H1 (cell line): ENCODE results near the gene RPL37. TPM values are rescaled to one million over a fixed set of nuclear protein-coding genes. Genes with fewer than 3 reads are reported as not detected.

Experiments
- CTCF ChIA-PET: fragments of 300-600 bp; sonication (Branson Sonifier 250); formaldehyde crosslinking; loops from one replicate; lab custom pipeline; 2021; ENCODE audit not compliant: partially characterized antibody; lab: Charles Lee
- POLR2A ChIA-PET: fragments of 300-600 bp; sonication (Branson Sonifier 250); formaldehyde crosslinking; loops from one replicate; lab custom pipeline; 2021; ENCODE audit warnings: inconsistent platforms; ENCODE audit not compliant: partially characterized antibody; lab: Charles Lee
- DNase-seq, 2 experiments: peaks; one replicate each; pipeline versions ENCODE4 v3.0.0 to v3.0.0-alpha.2; 2010 to 2022; ENCODE audit warnings: low spot score in 2 of 2, low read depth in 1 of 2, mixed read lengths in 1 of 2
- FAIRE-seq: peaks from 2 replicates; lab custom pipeline; 2011; peaks lifted over from hg19 to GRCh38; lab: Jason Lieb, UNC
- H2AFZ ChIP-seq: 2 replicates; pipeline ENCODE4 v1.8.1; 2012; ENCODE audit warnings: low read length, inconsistent platforms
- H2AK5ac ChIP-seq: 2 replicates; pipeline ENCODE4 v1.6.1; 2013; ENCODE audit warnings: low read depth, low read length
- H2BK120ac ChIP-seq: replicated peaks from 2 replicates; pipeline ENCODE3; 2013; ENCODE audit warnings: low read depth, low read length, inconsistent platforms
- H2BK12ac ChIP-seq: 2 replicates; pipeline ENCODE4 v1.6.1; 2013; ENCODE audit warnings: low read depth, low read length
- H2BK15ac ChIP-seq: 2 replicates; pipeline ENCODE4 v1.6.1; 2013; ENCODE audit warnings: low read length
- H2BK20ac ChIP-seq: 2 replicates; pipeline ENCODE4 v1.6.1; 2013; ENCODE audit warnings: low read length
- H2BK5ac ChIP-seq: 2 replicates; pipeline ENCODE4 v1.6.1; 2013; ENCODE audit warnings: low read depth, low read length
- H3K14ac ChIP-seq: 2 replicates; pipeline ENCODE4 v1.6.1; 2013; ENCODE audit warnings: inconsistent platforms; ENCODE audit not compliant: insufficient read length
- H3K18ac ChIP-seq: 2 replicates; pipeline ENCODE4 v1.6.1; 2013; ENCODE audit warnings: low read length; ENCODE audit errors: extremely low read depth
- H3K23ac ChIP-seq: 2 replicates; pipeline ENCODE4 v1.6.1; 2013; ENCODE audit warnings: inconsistent platforms; ENCODE audit not compliant: insufficient read length
- H3K23me2 ChIP-seq: 2 replicates; pipeline ENCODE4 v1.6.1; 2013; ENCODE audit warnings: low read depth, low read length
- H3K27ac ChIP-seq: 2 replicates; pipeline ENCODE4 v1.6.1; 2011; ENCODE audit warnings: low read depth, low read length, inconsistent platforms
- H3K27me3 ChIP-seq, 4 experiments: replicated peaks in 1 of 4; 1 replicate in 1 of 4; 2 replicates in 3 of 4; pipeline versions ENCODE4 v1.6.1 to v1.8.1; 2011 to 2013; ENCODE audit warnings: low read length in 3 of 4, mild to moderate bottlenecking in 3 of 4, inconsistent platforms in 2 of 4, mixed read lengths in 2 of 4, moderate library complexity in 1 of 4; ENCODE audit not compliant: control insufficient read depth in 3 of 4, insufficient read depth in 3 of 4; ENCODE audit errors: extremely low read depth in 1 of 4
- H3K36me3 ChIP-seq, 4 experiments: 2 replicates each; pipeline versions ENCODE4 v1.6.1 to v1.8.1; 2011 to 2013; ENCODE audit warnings: mild to moderate bottlenecking in 4 of 4, low read length in 3 of 4, moderate library complexity in 2 of 4, control low read depth in 1 of 4, inconsistent platforms in 1 of 4; ENCODE audit not compliant: insufficient read depth in 4 of 4, control insufficient read depth in 2 of 4
- H3K4ac ChIP-seq: replicated peaks from 2 replicates; pipeline ENCODE3; 2013; ENCODE audit warnings: low read length, low read depth, mixed read lengths, inconsistent platforms; ENCODE audit not compliant: insufficient read length
- H3K4me1 ChIP-seq, 4 experiments: replicated peaks in 1 of 4; 1 replicate in 1 of 4; 2 replicates in 3 of 4; pipeline versions ENCODE4 v1.6.1 to v1.8.1; 2011 to 2013; ENCODE audit warnings: low read length in 3 of 4, inconsistent platforms in 2 of 4, mixed read lengths in 1 of 4; ENCODE audit not compliant: insufficient read depth in 4 of 4, control insufficient read depth in 3 of 4
- H3K4me2 ChIP-seq, 2 experiments: 2 replicates each; pipeline versions ENCODE4 v1.6.1 to v1.8.1; 2011 to 2013; ENCODE audit warnings: low read depth in 2 of 2, low read length in 2 of 2, control low read depth in 1 of 2, inconsistent platforms in 1 of 2, mild to moderate bottlenecking in 1 of 2; ENCODE audit not compliant: insufficient read depth in 1 of 2
- H3K4me3 ChIP-seq, 4 experiments: fragments of 200-600, 300-600 bp in 1 of 4; sonication (generic), shearing (Covaris generic), sonication (Bioruptor Twin) in 1 of 4; 2 replicates each; pipeline versions ENCODE4 v1.5.1 to v1.8.1; 2011 to 2016; ENCODE audit warnings: low read length in 4 of 4, low read depth in 3 of 4, control low read depth in 2 of 4, inconsistent platforms in 2 of 4, mild to moderate bottlenecking in 2 of 4, mixed read lengths in 1 of 4, moderate library complexity in 1 of 4; ENCODE audit not compliant: insufficient read depth in 2 of 4; ENCODE audit errors: extremely low read depth in 1 of 4
- H3K56ac ChIP-seq: replicated peaks from 2 replicates; pipeline ENCODE3; 2013; ENCODE audit warnings: low read depth, mild to moderate bottlenecking, mixed read lengths, low read length, inconsistent platforms; ENCODE audit not compliant: insufficient read length
- H3K79me1 ChIP-seq: 2 replicates; pipeline ENCODE4 v1.6.1; 2013; ENCODE audit warnings: low read depth, low read length, control low read depth
- H3K79me2 ChIP-seq, 2 experiments: 2 replicates each; pipeline versions ENCODE4 v1.6.1 to v1.8.1; 2012 to 2013; ENCODE audit warnings: low read length in 2 of 2, mild to moderate bottlenecking in 2 of 2, inconsistent platforms in 1 of 2; ENCODE audit not compliant: insufficient read depth in 2 of 2, control insufficient read depth in 1 of 2
- H3K9ac ChIP-seq, 4 experiments: replicated peaks in 1 of 4; 1 replicate in 1 of 4; 2 replicates in 3 of 4; pipeline versions ENCODE4 v1.6.1 to v1.8.1; 2011 to 2013; ENCODE audit warnings: low read depth in 3 of 4, low read length in 3 of 4, control low read depth in 2 of 4, mild to moderate bottlenecking in 2 of 4, moderate library complexity in 2 of 4, inconsistent platforms in 1 of 4; ENCODE audit errors: extremely low read depth in 1 of 4
- H3K9me3 ChIP-seq, 2 experiments: 2 replicates each; pipeline versions ENCODE4 v1.6.1 to v1.8.1; 2012 to 2013; ENCODE audit warnings: mild to moderate bottlenecking in 2 of 2, moderate library complexity in 2 of 2, control low read depth in 1 of 2, inconsistent platforms in 1 of 2, low read depth in 1 of 2, low read length in 1 of 2, mixed read lengths in 1 of 2; ENCODE audit not compliant: insufficient read depth in 2 of 2
- H4K20me1 ChIP-seq, 2 experiments: replicated peaks in 1 of 2; 2 replicates each; pipeline versions ENCODE3 to v1.8.1; 2011 to 2013; ENCODE audit warnings: inconsistent platforms in 2 of 2, low read length in 2 of 2, mild to moderate bottlenecking in 1 of 2; ENCODE audit not compliant: insufficient read depth in 2 of 2, control insufficient read depth in 1 of 2
- H4K5ac ChIP-seq: 2 replicates; pipeline ENCODE4 v1.6.1; 2013; ENCODE audit warnings: low read length, low read depth, mixed read lengths, inconsistent platforms; ENCODE audit not compliant: insufficient read length
- H4K8ac ChIP-seq: 2 replicates; pipeline ENCODE4 v1.8.0; 2013; ENCODE audit warnings: mild to moderate bottlenecking, moderate library complexity, low read length, inconsistent platforms; ENCODE audit not compliant: insufficient read depth; ENCODE audit errors: extremely low read depth
- H4K91ac ChIP-seq: replicated peaks from 2 replicates; pipeline ENCODE3; 2013; ENCODE audit warnings: low read length, mixed read lengths, inconsistent platforms; ENCODE audit not compliant: insufficient read length
- ATF2 ChIP-seq: IDR thresholded peaks from 2 replicates; pipeline ENCODE4 v1.6.1; 2012; ENCODE audit warnings: low read length, inconsistent platforms
- CBX5 ChIP-seq: fragments of 300-800, 300-1000 bp; sonication (generic); IDR thresholded peaks from 2 replicates; pipeline ENCODE4 v1.7.1; 2016; ENCODE audit warnings: antibody characterized with exemption, low read length, low read depth
- KDM5A ChIP-seq: fragments of 200-600 bp; IDR thresholded peaks from 2 replicates; pipeline ENCODE4 v1.7.1; 2012; ENCODE audit warnings: mild to moderate bottlenecking, low read length, inconsistent platforms, mixed read lengths
- MAX ChIP-seq: IDR thresholded peaks from 2 replicates; pipeline ENCODE4 v1.6.1; 2012; ENCODE audit warnings: inconsistent platforms
- POU5F1 ChIP-seq: IDR thresholded peaks from 2 replicates; pipeline ENCODE4 v1.6.1; 2011; ENCODE audit warnings: low read depth, mild to moderate bottlenecking, low read length, moderate library complexity
- RBBP5 ChIP-seq: IDR thresholded peaks from 2 replicates; pipeline ENCODE4 v1.7.1; 2012; ENCODE audit warnings: low read depth, mild to moderate bottlenecking, inconsistent platforms, low read length, moderate library complexity, borderline replicate concordance
- SIX5 ChIP-seq: IDR thresholded peaks from 2 replicates; pipeline ENCODE4 v1.6.1; 2011; ENCODE audit warnings: mild to moderate bottlenecking, low read depth, low read length
- SP4 ChIP-seq: IDR thresholded peaks from 2 replicates; pipeline ENCODE4 v1.6.1; 2012; ENCODE audit warnings: low read length, inconsistent platforms
- SRF ChIP-seq: IDR thresholded peaks from 2 replicates; pipeline ENCODE4 v1.6.1; 2011; ENCODE audit warnings: mild to moderate bottlenecking, low read depth, low read length, moderate library complexity
- TCF12 ChIP-seq: IDR thresholded peaks from 2 replicates; pipeline ENCODE4 v1.6.1; 2011; ENCODE audit warnings: low read depth, mild to moderate bottlenecking, low read length
- WGBS, 2 experiments: shearing (Covaris generic) in 1 of 2; methylation state at CpG; one replicate each; pipeline versions ENCODE4 v1.1.6 to v1.1.7; 2013 to 2015; ENCODE audit warnings: low lambda C conversion rate in 2 of 2, mixed read lengths in 2 of 2, inconsistent platforms in 1 of 2, low coverage in 1 of 2, missing lambda C conversion rate in 1 of 2; ENCODE audit not compliant: insufficient replicate concordance in 2 of 2, insufficient coverage in 1 of 2, insufficient read length in 1 of 2; ENCODE audit errors: extremely low coverage in 1 of 2, missing lambda C conversion rate in 1 of 2; 5-methylcytosine and 5-hydroxymethylcytosine counted together
- polyA plus RNA-seq, 7 experiments: library from polyadenylated mRNA; depleted of rRNA in 3 of 7; stranded (reverse) in 5 of 7; unstranded in 2 of 7; fragments of >200 nt in 5 of 7; fragments of 200-250 nt in 2 of 7; gene quantifications; 1 replicate in 5 of 7; 2 replicates in 1 of 7; 4 replicates in 1 of 7; pipeline versions ENCODE4 v1.2.1 to v1.2.3, GENCODE V29; 2011 to 2013; ENCODE audit warnings: missing spikeins in 2 of 7, mixed read lengths in 2 of 7
- total RNA-seq: library from RNA; stranded (reverse); fragmentation: NEBNext Ultra II Directional; extraction: Animal tissue kit (Norgen Biotek cat#: 25700); gene quantifications from 2 replicates; pipeline ENCODE4 v1.2.1, GENCODE V29; 2021

RPL37 gene
- total and polyA plus RNA-seq, 2 of the 8 experiments (the other 6 are each of a cell fraction or from before 2014, with no cell fraction given), result 467 to 1,534 TPM

- peaks cover 0 to 7% (median 1%) of the 10 kb centered on the region in 4 experiments; a peak in 2 of 7 replicates for H3K4me1 ChIP-seq
- no peaks in the 10 kb centered on the region for H3K79me1 ChIP-seq
- H2BK120ac ChIP-seq, result no peak overlapping the region
- no peak overlapping the region for H3K14ac ChIP-seq
- no peak overlapping the region for H3K56ac ChIP-seq
- no peak overlapping the region for H3K27ac ChIP-seq
- no peak overlapping the region for H2AK5ac ChIP-seq
- H4K5ac ChIP-seq, result no peak overlapping the region
- H2BK20ac ChIP-seq, result no peak overlapping the region
- no peak overlapping the region for H2BK12ac ChIP-seq
- CTCF ChIA-PET, result no interaction called here
- H3K36me3 ChIP-seq, result peaks cover 49 to 83% (median 74%) of the 10 kb centered on the region in 4 experiments
- peaks cover 11 to 31% of the 10 kb centered on the region in 2 experiments for H4K20me1 ChIP-seq
- no peak overlapping the region for H4K8ac ChIP-seq
- H3K4me3 ChIP-seq, result no peak overlapping the region
- H2AFZ ChIP-seq, result no peak overlapping the region
- H3K18ac ChIP-seq, result no peak overlapping the region
- 96 to 100% methylated on average over 1 to 3 of the region's 3 CpGs for WGBS, 2 experiments
- no peak overlapping the region for H4K91ac ChIP-seq
- H3K9me3 ChIP-seq, result no peaks in the 10 kb centered on the region
- H3K79me2 ChIP-seq, result peaks cover 8 to 36% of the 10 kb centered on the region in 2 experiments
- H3K27me3 ChIP-seq, result no peaks in the 10 kb centered on the region
- DNase-seq (no peak), FAIRE-seq (no peak)
- H2BK5ac ChIP-seq, result no peak overlapping the region
- no peak overlapping the region for H3K23ac ChIP-seq
- no peak overlapping the region for H3K9ac ChIP-seq
- no peak overlapping the region for H2BK15ac ChIP-seq
- H3K23me2 ChIP-seq, result peaks cover 4% of the 10 kb centered on the region; the same call in 1 of the 2 replicates
- POLR2A ChIA-PET, result interaction anchor here (0.9 to 16.9 kb wide), 18 partner anchors 6 to 86 kb away, joined by 3 to 372 read pairs (median 6); partner anchors contain the start of gene CARD6
- no peak overlapping the region for H3K4ac ChIP-seq
- H3K4me2 ChIP-seq, result no peak overlapping the region
- TF ChIP-seq SP4 (peak; percentile 64; the same call in 1 of the 2 replicates), KDM5A (no peak), SIX5 (no peak), RBBP5 (no peak), MAX (no peak), ATF2 (peak; percentile 61; the same call in 1 of the 2 replicates), SRF (no peak), POU5F1 (no peak), TCF12 (no peak), CBX5 (no peak)
These were observed 6.0 kb downstream of the RPL37 start for GRCh38 chr5:40828690-40829661.
